ENCODE measurements around the gene PLIN4. TPM values are rescaled to one million over a fixed set of nuclear protein-coding genes. Genes with fewer than 3 reads are reported as not detected.
A peak's percentile ranks its signal among the peaks of the same experiment; 100 is the strongest.

The PLIN4 gene
- total and polyA plus RNA-seq, 8 donors, result 3.5 to 64.7 (median 11.3) TPM

DNA sequence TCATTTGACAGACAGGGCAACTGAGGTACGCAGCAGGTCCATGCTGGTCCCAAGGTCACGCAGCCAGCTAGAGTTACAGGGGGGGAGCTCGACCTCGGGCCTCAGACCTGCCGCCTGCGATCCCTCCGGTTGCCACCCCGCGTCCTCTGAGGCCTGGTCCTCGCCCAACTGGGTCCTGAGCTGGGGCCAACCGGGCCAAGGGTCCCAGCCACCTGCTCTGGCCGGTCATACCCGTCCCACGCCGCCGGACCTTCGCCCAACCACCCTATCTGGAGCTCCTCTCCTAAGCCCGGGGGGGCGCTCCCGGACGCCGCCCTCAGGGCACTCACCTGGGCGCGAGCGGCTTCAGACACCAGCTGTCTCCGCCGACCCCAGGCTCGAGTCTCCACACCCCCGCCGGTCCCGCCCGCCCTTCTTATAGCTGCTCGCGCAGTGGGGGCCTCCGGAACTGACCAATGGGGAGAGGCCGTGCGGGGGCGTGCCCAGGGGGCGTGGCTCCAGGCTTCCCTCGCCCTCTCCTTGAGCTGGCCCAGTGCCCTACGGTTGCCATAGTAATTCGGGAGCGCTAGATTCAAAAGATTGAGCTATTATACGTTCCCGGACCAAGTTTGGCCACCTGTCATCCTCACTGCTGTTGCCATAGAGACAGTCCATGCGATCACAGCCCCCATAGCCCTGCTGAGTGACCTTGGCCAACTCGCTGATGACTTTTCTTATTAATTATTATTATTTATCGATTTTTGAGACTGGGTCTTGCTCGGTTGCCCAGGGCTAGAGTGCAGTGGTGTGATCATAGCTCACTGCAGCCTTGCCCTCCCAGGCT lies 16.8 kb upstream of the PLIN4 start, which contains the start of gene PLIN5:
Gene PLIN5, minus strand, starts transcription at position 389 of the 823 bp plus-strand sequence. CDS start 1,150 bp downstream, outside the sequence.
- WGBS, 5 donors, result 6 to 19% (median 8%) methylated on average over 25 to 49 of the region's 49 CpGs
- DNase-seq, result peak; percentile 93 to 96

GRCh38 chr19:4533835-4534424 lies 15.6 kb upstream of the PLIN4 start:
- DNase-seq, result no peak
- Histone ChIP-seq H3K27ac (peak overlapping the region in 3 of 5 donors; percentile 23 to 82 (median 72)), H3K4me1 (peaks cover 12 to 63% (median 56%) of the 10 kb centered on the region in 4 donors), H3K36me3 (peaks cover 0 to 3% (median 0%) of the 10 kb centered on the region in 4 donors), H3K4me3 (peak overlapping the region in 2 of 4 donors; percentile 39 to 50), H3K9me3 (no peaks in the 10 kb centered on the region), H3K27me3 (peaks cover 0 to 43% (median 9%) of the 10 kb centered on the region in 3 donors)
- intact Hi-C loops (cut with DNase I; ENCODE audit: low total_unique reads), result no loop called here
- no peak for TF ChIP-seq POLR2A (IDR thresholded peaks at IDR 0.05)
- TF ChIP-seq EP300 (IDR thresholded peaks at IDR 0.05), result no peak
- TF ChIP-seq, protein P1, sequence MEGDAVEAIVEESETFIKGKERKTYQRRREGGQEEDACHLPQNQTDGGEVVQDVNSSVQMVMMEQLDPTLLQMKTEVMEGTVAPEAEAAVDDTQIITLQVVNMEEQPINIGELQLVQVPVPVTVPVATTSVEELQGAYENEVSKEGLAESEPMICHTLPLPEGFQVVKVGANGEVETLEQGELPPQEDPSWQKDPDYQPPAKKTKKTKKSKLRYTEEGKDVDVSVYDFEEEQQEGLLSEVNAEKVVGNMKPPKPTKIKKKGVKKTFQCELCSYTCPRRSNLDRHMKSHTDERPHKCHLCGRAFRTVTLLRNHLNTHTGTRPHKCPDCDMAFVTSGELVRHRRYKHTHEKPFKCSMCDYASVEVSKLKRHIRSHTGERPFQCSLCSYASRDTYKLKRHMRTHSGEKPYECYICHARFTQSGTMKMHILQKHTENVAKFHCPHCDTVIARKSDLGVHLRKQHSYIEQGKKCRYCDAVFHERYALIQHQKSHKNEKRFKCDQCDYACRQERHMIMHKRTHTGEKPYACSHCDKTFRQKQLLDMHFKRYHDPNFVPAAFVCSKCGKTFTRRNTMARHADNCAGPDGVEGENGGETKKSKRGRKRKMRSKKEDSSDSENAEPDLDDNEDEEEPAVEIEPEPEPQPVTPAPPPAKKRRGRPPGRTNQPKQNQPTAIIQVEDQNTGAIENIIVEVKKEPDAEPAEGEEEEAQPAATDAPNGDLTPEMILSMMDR (IDR thresholded peaks at IDR 0.05), result no peak
- no peak for TF ChIP-seq POLR2AphosphoS5 (IDR thresholded peaks at IDR 0.05)
- 74 to 87% (median 84%) methylated on average over 9 of the region's 9 CpGs for WGBS, 5 donors

More for the DNA sequence above, 16.8 kb upstream of the PLIN4 start, which contains the start of gene PLIN5:
- H3K27ac ChIP-seq, result peak within 1 kb of the TSS; percentile 72 to 89 (median 82)
- H3K9me3 ChIP-seq, result no peaks in the 10 kb centered on the region
- H3K4me1 ChIP-seq, result peaks cover 12 to 64% (median 62%) of the 10 kb centered on the region in 4 donors
- H3K4me3 ChIP-seq, result peak within 1 kb of the TSS; percentile 39 to 50 (median 48)
- no peaks in the 10 kb centered on the region for H3K36me3 ChIP-seq
- TF ChIP-seq, protein P1 (IDR thresholded peaks at IDR 0.05), result no peak
- TF ChIP-seq POLR2AphosphoS5 (IDR thresholded peaks at IDR 0.05) (peak in 2 of 3 donors; percentile 41 to 79), EP300 (IDR thresholded peaks at IDR 0.05) (no peak), POLR2A (IDR thresholded peaks at IDR 0.05) (peak in 1 of 4 donors; percentile 32)
- intact Hi-C loops (cut with DNase I; ENCODE audit: low total_unique reads), result no loop called here
- peaks cover 0 to 48% (median 12%) of the 10 kb centered on the region in 3 donors for H3K27me3 ChIP-seq

- intact Hi-C loops (cut with DNase I; ENCODE audit: low total_unique reads), result no loop called here
- Histone ChIP-seq H3K4me1 (peaks cover 11 to 57% (median 52%) of the 10 kb centered on the region in 4 donors), H3K27me3 (peaks cover 0 to 37% (median 9%) of the 10 kb centered on the region in 3 donors), H3K36me3 (peaks cover 0 to 5% (median 0%) of the 10 kb centered on the region in 4 donors), H3K27ac (peak overlapping the region in 2 of 5 donors; percentile 7 to 82), H3K4me3 (no peak overlapping the region), H3K9me3 (no peaks in the 10 kb centered on the region)
- DNase-seq, result no peak
- 82 to 89% (median 84%) methylated on average over 9 of the region's 9 CpGs for WGBS, 5 donors
- TF ChIP-seq EP300 (IDR thresholded peaks at IDR 0.05) (no peak), POLR2AphosphoS5 (IDR thresholded peaks at IDR 0.05) (no peak), POLR2A (IDR thresholded peaks at IDR 0.05) (no peak)
- TF ChIP-seq, protein P1 (IDR thresholded peaks at IDR 0.05), result no peak
Measured at GRCh38 chr19:4533334-4533733, 15.0 kb upstream of the PLIN4 start.

- Histone ChIP-seq H3K4me1 (peaks cover 0 to 41% (median 36%) of the 10 kb centered on the region in 4 donors), H3K27ac (peak overlapping the region in 3 of 5 donors; percentile 16 to 82 (median 47)), H3K4me3 (no peak overlapping the region), H3K27me3 (peaks cover 0 to 25% (median 9%) of the 10 kb centered on the region in 3 donors), H3K36me3 (peaks cover 0 to 5% (median 0%) of the 10 kb centered on the region in 4 donors), H3K9me3 (no peaks in the 10 kb centered on the region)
- TF ChIP-seq POLR2AphosphoS5 (IDR thresholded peaks at IDR 0.05), result peak in 1 of 3 donors; percentile 37
- TF ChIP-seq, protein P1 (IDR thresholded peaks at IDR 0.05), result no peak
- intact Hi-C loops (cut with DNase I; ENCODE audit: low total_unique reads), result no loop called here
- 22 to 52% (median 33%) methylated on average over 17 to 28 of the region's 28 CpGs for WGBS, 5 donors
- DNase-seq, result peak in 1 of 2 donors; percentile 80
Measured at GRCh38 chr19:4531562-4532165, 13.4 kb upstream of the PLIN4 start.

All from stomach (tissue), 9 donors.